B cell (primary cell): ENCODE data around the gene RPRM.

Experiments
- EZH2 ChIP-seq: IDR thresholded peaks from 2 replicates; pipeline ENCODE4 v1.6.1; 2012; ENCODE audit warnings: borderline replicate concordance, low read depth, mild to moderate bottlenecking, moderate library complexity, low read length; ENCODE audit not compliant: insufficient read depth, poor library complexity, severe bottlenecking
- TF ChIP-seq, protein P1 (sequence below): fragments of 200-600 bp; IDR thresholded peaks from one replicate; pipeline ENCODE4 v1.8.0; 2022; ENCODE audit warnings: antibody characterized with exemption, mild to moderate bottlenecking

DNA sequence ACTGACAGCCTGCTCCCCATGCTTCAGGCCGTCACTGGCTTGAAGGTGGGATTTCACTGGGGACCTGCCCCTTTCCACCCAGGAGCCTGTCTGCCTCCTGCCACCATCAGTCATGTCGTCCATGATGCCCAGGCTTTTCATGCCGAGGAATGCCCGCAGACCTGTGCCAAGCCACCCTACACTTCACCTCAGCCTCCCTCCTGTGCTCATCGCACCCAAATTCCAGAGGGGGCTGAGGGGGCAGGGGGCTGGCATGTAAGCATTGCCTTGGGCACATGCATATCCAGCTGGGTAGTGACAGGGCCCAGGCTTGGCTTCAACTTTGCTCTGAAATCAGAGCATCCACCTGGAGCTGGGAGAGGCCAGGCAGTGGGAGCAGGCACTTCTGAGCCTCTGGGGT lies 20.9 kb upstream of the RPRM start:
- TF ChIP-seq, protein P1, sequence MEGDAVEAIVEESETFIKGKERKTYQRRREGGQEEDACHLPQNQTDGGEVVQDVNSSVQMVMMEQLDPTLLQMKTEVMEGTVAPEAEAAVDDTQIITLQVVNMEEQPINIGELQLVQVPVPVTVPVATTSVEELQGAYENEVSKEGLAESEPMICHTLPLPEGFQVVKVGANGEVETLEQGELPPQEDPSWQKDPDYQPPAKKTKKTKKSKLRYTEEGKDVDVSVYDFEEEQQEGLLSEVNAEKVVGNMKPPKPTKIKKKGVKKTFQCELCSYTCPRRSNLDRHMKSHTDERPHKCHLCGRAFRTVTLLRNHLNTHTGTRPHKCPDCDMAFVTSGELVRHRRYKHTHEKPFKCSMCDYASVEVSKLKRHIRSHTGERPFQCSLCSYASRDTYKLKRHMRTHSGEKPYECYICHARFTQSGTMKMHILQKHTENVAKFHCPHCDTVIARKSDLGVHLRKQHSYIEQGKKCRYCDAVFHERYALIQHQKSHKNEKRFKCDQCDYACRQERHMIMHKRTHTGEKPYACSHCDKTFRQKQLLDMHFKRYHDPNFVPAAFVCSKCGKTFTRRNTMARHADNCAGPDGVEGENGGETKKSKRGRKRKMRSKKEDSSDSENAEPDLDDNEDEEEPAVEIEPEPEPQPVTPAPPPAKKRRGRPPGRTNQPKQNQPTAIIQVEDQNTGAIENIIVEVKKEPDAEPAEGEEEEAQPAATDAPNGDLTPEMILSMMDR = no peak
- TF ChIP-seq EZH2 = no peak
